Left cardiac atrium (tissue), 4 donors: ENCODE data around the gene ANKRD61. TPM values are rescaled to one million over a fixed set of nuclear protein-coding genes. Genes with fewer than 3 reads are reported as not detected.
"Not testable (repeated sequence)": the region's sequence is repeated elsewhere in the genome, so short reads cannot be mapped to it uniquely, and the experiment has no call there.

Experiments
- ATAC-seq, 2 donors: fragments of 200-7000 bp; cut with Tn5 transposase; one replicate each; pipeline ENCODE4 v1.9.1; 2020; ENCODE audit warnings: mild to moderate bottlenecking in 2 of 2, moderate library complexity in 2 of 2
- DNase-seq: peaks from one replicate; pipeline ENCODE4 v3.0.0-alpha.2; 2020
- intact Hi-C, 2 donors: fragments of 100-400 bp; cut with DNase I; formaldehyde crosslinking; loops; one replicate each; pipeline versions ENCODE4 v1.14.1 to v1.15.1; 2022 to 2023
- total RNA-seq, 2 donors: library from RNA; stranded (reverse); fragmentation: NEBNext Ultra II Directional; extraction: Animal tissue kit (Norgen Biotek cat#: 25700); gene quantifications; one replicate each; pipeline ENCODE4 v1.2.1, GENCODE V29; 2021
- donor health status: DM: no; HTN: yes; CAD: no.
- donor health status: DM: no; HTN: yes; CAD: no; lungs with severe emphysema.
- donor health status: DM: yes; HTN: yes; CAD: no.
- donor health status: Dilated cardiomyopathy.

The ANKRD61 gene
- total RNA-seq, 2 donors from 2014 or later, result 0.26 to 0.29 TPM

- intact Hi-C loops, result no loop called here
- no peak for ATAC-seq
- DNase-seq, result no peak
Measured at GRCh38 chr7:6027806-6028365, 3.3 kb upstream of the ANKRD61 start.

GRCh38 chr7:6028563-6028962 is 2.6 kb upstream of the ANKRD61 start:
- no peak for ATAC-seq
- no peak for DNase-seq
- intact Hi-C loops, result no loop called here

GRCh38 chr7:6031567-6031966 is 391 bp downstream of the ANKRD61 start:
- DNase-seq, result no peak
- no peak for ATAC-seq
- intact Hi-C loops, result no loop called here

GRCh38 chr7:6032167-6032566 is 991 bp downstream of the ANKRD61 start:
- ATAC-seq (no peak), DNase-seq (no peak)
- intact Hi-C loops, result no loop called here

- intact Hi-C loops, result no loop called here
- ATAC-seq (no peak), DNase-seq (no peak)
Measured at GRCh38 chr7:6032641-6033040, 1.5 kb downstream of the ANKRD61 start.

GRCh38 chr7:6035165-6035564 is 4.0 kb downstream of the ANKRD61 start:
- intact Hi-C loops, result no loop called here
- DNase-seq, result no peak
- no peak for ATAC-seq

- no peak for ATAC-seq
- no peak for DNase-seq
- intact Hi-C loops, result no loop called here
Measured at GRCh38 chr7:6035686-6036085, 4.5 kb downstream of the ANKRD61 start.

- ATAC-seq, result no peak
- intact Hi-C loops, result no loop called here
Measured at GRCh38 chr7:6049780-6050179, 18.6 kb downstream of the ANKRD61 start.

GRCh38 chr7:6051185-6051584 is 20.0 kb downstream of the ANKRD61 start:
- ATAC-seq, intact Hi-C loops, DNase-seq: not testable (repeated sequence)

More at GRCh38 chr7:6049780-6050179, 18.6 kb downstream of the ANKRD61 start:
- DNase-seq, result no peak

- DNase-seq, result no peak
- ATAC-seq, result no peak
- intact Hi-C loops, result no loop called here
Measured at GRCh38 chr7:6056616-6057015, 25.4 kb downstream of the ANKRD61 start.

- intact Hi-C loops, result no loop called here
- ATAC-seq, result no peak
Measured at GRCh38 chr7:6057316-6058129, 26.3 kb downstream of the ANKRD61 start.

GRCh38 chr7:6059941-6060340 is 28.8 kb downstream of the ANKRD61 start:
- DNase-seq, intact Hi-C loops, ATAC-seq: not testable (repeated sequence)

More at GRCh38 chr7:6057316-6058129, 26.3 kb downstream of the ANKRD61 start:
- no peak for DNase-seq

GRCh38 chr7:6071406-6071805 is 40.2 kb downstream of the ANKRD61 start:
- DNase-seq, result no peak
- intact Hi-C loops, result no loop called here

GRCh38 chr7:6074612-6075380 is 43.6 kb downstream of the ANKRD61 start:
- intact Hi-C loops, result no loop called here
- DNase-seq (no peak), ATAC-seq (no peak)

More at GRCh38 chr7:6071406-6071805, 40.2 kb downstream of the ANKRD61 start:
- no peak for ATAC-seq

GRCh38 chr7:6078548-6078947 is 47.4 kb downstream of the ANKRD61 start:
- intact Hi-C loops, result no loop called here
- DNase-seq, result no peak
- no peak for ATAC-seq

GRCh38 chr7:6083047-6083446 is 51.9 kb downstream of the ANKRD61 start:
- intact Hi-C loops, ATAC-seq, DNase-seq: not testable (repeated sequence)
